HG03159 (cell line): ENCODE data around the gene DHX57.

Experiments used
- ATAC-seq: cut with Tn5 transposase; IDR thresholded peaks from one replicate; pipeline ENCODE4 v1.9.1; 2021; ENCODE audit warnings: mild to moderate bottlenecking, moderate library complexity; ENCODE audit not compliant: unreplicated experiment

Gene DHX57

DNA sequence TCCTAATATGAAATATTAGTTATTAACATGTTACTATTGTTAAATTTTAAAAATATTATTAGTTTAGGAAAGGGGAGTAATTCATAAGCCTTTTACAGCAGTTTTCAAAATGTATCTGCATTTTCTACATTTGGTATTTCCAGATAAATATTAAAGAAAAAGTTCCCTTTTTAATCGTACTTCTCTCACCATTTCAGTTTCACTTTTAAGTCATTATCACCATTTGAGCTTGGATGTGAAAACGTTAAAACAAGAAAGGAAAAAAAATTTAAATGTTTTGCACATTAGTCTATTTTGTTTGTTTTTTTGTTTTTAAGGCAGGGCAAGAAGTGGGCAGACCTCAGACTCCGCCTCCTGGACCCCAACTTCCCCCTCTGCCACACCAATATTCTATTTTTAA lies 121.2 kb downstream of the DHX57 start:
- ATAC-seq = no peak

DNA sequence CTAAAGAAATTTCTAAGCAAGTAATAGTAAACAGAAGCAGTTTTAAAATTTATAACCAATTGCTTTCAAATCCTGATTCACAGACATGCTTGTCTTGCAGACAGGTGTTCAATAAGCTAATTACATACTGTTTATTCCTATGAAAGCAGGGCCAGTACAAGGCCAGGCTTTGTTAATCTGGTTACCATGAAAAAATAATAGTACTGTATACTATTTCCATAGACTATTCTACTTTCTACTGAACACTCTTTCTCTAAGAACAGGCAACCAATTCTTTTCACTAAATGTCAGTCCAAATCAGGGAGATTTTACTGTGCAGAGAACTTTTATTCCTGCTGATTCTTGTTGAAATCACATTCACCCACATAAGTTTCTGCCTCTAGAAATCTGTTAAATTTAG lies 121.7 kb downstream of the DHX57 start:
- ATAC-seq = no peak

DNA sequence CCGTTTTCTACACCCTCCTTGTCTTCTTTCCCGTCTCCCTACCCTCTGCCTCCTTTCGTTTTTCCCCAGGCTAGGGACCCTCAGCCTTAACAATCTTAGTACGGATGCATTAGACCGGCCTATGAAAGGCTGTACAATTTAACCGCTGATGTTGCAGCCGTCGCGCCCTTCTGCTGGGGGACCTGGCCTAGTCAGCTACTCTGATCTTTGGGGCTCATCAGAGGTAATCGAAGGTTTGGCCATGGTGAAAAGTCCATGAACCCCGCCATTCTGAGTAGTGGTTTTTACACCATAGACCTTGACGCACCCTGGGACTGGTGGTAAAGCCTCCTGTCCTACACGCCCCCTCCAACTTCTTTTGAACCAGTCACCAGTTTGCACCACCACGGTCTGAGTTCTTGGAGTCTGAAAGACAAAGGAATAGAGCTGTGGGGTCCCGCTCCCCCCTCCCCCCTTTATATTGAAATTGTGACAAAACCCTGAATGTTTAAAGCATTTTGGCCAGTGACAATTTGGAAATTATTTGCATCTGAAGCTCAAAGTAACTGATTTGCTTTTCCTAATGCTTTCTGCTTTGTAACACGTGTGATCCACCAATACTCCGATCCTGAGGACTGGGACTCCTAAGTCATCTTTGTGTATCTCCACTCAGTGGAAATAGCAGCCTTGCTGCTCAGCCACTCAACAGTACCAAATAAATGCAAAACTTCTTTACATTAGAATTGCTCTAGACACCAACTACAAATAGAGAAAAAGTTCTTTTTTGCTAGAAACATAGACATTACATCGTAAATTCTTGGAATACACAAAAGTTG lies 123.9 kb downstream of the DHX57 start:
- peak; percentile 25 for ATAC-seq

DNA sequence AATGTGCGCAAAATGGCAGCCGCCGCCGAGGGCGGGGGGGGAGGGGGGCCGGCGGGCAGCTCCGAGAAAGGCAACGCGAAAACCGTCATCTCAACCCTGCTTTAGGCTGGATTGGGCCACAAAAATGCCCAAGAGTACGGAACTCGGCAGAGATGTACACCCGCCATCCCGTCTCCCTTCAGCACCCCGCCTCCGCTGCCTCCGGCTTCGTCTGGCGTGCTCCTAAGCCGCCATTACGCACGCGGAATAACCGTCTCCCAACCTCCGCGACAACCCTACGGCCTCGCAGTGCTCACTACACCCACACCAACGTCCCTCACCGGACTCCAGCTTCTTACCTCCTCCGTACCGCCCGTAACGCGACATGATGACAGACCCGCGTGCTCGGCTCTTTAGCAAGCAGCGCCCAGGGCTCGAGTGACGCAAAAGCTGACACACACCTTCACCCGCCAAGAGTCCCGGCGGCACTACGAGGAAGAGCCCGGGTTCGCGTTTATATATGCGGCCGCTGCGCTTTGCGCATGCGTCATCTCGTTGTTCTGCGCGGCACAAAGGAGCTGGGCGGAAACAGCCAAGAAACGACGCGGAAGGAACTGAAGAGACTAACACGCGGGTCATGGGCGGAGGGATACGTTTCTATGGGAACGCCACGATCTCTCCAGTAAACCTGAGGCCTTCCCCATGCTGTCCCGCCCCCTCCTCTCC lies 124.7 kb downstream of the DHX57 start, which contains the start of gene SRSF7:
TSS of gene SRSF7 (minus strand) at position 471 of the 705 bp plus-strand sequence. CDS start at position 366, 105 bp downstream.
- peak; percentile 73 for ATAC-seq

DNA sequence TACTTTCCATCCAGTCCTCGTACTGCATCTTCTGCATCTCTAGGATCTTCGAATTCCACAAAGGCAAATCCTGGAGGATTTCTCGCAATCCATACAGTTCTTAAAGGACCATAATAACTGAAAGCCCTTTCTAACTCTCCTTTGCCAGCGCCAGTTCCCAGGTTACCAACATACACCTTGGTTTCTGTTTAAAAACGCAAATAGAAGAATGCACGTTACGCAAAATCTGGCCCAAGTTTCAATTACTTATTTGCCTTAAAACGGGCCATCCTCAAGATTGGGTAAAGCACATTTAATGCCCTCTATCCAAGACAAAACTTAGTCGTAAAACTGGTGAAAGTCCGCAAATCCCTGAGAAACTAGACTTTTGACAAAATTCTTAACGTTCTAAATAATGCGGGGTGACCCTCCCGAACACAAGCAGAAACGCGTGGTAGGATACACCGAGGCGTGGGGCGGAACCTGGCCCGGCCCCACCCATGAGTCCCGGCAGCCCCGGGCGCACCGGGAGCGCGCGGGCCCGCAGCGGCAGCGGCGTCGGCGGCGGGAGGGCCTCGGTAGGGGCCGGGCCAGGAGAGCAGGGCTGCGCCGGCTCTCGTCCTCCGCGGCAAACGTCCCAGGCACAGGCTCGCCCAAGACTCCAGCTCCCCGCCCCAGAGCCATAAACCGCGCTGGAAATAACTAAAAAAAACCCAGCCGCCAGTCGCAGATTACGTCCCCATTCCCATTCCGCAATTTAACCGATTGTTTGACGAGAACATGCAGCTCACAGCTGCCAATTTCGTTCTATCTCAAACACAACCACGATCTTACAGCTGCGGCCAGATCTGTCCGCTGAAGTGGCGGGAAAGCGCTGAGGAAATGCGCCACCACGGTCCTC lies 125.5 kb downstream of the DHX57 start:
- ATAC-seq = peak; percentile 36

DNA sequence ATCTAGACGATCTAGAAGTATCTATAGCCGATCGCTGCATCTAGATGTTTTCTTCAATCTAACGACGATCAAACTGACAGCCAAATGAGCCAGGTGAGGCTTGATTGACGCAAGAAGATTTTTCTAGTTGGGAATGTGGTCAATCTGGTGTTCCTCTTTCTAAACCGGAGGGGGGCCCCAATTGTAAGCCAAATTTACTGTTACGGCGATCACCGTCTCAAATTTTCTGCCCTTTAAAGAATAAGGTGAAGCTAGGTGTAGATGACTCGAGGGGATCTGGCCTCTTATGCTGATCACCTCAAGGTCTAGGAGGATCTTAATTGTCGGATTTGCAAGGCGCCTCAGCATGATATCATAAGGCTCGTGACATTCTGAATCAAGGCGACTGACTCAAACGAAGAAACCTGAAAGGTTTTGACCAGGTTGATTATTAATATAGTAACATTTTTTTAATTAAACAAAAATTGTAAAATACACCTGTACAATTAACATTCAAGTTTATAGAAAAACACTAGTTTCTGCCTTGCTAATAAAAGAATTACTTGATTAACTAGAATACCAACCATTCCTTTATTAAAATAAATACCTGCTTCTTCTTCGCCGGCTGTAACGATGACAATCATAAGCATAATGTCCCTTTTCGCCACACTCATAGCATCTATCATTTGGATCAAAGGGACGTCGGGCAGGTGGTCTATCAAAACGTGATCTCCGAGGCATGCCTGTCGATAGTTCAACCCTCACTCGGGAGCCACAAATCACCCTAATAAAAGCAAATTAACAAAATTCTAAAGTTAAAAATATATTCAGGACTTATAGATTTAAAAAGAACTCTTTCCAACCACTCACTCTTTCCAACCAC lies 126.6 kb downstream of the DHX57 start:
- ATAC-seq = no peak

DNA sequence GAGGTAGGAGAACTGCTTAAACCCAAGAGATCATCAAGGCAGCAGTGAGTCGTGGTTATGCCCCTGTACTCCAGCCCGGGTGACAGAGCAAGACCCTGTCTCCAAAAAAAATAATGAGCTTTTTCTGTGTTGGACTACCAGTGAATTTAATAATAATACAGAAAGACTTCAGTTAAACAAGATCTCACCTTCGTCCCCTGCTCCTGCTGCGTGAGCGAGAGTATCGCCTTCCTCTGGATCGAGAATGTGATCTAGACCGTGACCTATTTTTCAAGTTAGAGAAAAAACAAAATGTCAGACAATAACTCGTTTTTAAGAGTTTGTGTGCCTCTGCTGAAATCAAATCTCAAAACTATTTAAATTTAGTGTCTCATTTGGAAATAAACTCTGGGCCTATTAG lies 127.3 kb downstream of the DHX57 start:
- ATAC-seq = no peak

DNA sequence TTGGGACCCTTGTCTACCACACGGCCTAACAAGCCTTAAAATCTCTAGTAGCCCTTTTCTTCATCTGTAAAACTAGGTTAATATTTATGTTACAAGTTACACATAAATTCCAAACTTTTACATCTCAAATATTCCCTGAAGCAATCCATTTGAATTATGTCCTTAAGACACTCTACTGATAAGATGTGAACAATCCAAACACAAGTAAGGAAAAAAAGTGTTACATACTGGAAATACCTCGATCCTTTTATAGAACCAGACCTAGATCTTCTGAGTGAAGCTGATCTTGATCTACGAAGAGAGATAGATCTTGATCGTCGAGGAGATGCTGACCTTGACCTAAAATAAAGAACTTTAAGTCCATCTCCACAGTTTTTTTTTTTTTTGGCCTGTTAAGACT lies 127.9 kb downstream of the DHX57 start:
- no peak for ATAC-seq
